ENCODE data around the gene MLLT10. TPM values are rescaled to one million over a fixed set of nuclear protein-coding genes. Genes with fewer than 3 reads are reported as not detected.

The MLLT10 gene
- total and polyA plus RNA-seq, 10 of the 15 experiments (the other 5 are each of a cell fraction or from before 2014, with no cell fraction given) = 8.7 to 61.1 (median 28.5) TPM

DNA sequence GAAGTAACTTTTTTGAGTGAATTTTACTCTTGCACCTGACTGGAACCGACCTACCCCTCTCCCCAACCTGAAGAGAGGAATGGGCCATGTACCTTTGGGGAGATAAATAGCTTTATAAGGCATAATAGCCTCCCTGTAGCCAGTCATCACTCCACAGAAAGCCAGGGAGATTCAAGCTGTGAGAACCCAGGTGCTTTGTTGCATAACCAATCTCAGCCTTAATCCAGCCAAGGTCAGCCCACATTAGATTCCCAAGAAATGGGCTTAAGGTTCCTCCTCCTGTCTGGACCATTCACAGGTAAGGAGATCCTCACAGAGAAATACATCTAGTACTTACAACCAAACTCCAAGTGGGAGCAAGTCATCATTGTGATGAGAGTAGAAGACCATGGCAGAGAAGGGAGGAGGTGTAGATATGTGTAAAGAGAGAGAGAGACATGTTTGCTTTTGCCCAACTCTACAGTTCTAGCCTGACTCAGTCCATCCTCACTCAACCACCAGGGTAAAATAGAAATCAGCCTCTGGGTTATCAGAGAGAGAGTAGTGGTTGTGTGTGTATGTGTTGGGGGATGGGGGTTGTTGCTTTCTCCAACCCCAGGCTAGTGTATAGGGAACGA lies 32.2 kb upstream of the MLLT10 start (continued):
- TF ChIP-seq ZNF384 (IDR thresholded peaks at IDR 0.05; ENCODE audit: borderline replicate concordance, low read depth, low read length) = no peak

DNA sequence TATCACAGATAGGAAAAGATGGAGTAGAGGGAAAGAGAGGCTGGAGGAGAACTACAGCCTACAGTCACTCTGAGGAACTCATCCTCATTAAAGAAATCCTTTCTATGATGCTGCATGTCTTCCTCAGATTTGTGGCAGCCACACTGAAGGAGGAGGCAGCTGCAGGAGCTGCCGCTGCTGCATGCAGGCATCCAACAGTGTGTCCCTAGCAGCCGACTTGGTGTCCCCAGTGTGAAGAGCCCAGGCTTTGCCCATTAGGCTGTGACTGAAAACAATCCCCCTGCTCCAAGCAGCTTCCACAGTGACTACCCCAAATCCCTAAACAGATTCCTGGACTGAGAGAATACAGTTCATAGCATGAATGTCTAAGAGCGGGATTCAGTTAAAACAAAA lies 31.7 kb upstream of the MLLT10 start:
- no peak for DNase-seq (ENCODE audit: low read depth, low spot score)
- no peaks in the 10 kb centered on the region for H3K79me2 ChIP-seq (ENCODE audit: control insufficient read depth, insufficient read depth, low read length)
- ChIA-PET POLR2A (no interaction called here), CTCF (no interaction called here), SMC1A (ENCODE audit: uncharacterized antibody, unreplicated experiment) (no interaction called here), RAD21 (ENCODE audit: unreplicated experiment) (no interaction called here)
- H2AFZ ChIP-seq (ENCODE audit: control insufficient read depth, low read depth, low read length) = no peak overlapping the region
- no peak for ATAC-seq
- no peaks in the 10 kb centered on the region for H3K36me3 ChIP-seq (ENCODE audit: control insufficient read depth in 2 of 2, insufficient read depth in 2 of 2, low read length in 1 of 2)
- intact Hi-C loops (cut with micrococcal nuclease; ENCODE audit: unreplicated experiment) = no loop called here
- H3K4me3 ChIP-seq = no peak overlapping the region
- no TSS peak for BruUV-seq (replicated peaks)
- TF ChIP-seq TAF1 (IDR thresholded peaks at IDR 0.05; ENCODE audit: borderline replicate concordance, low read depth, low read length) (no peak), ZNF384 (IDR thresholded peaks at IDR 0.05; ENCODE audit: borderline replicate concordance, low read depth, low read length) (no peak), NFXL1 (IDR thresholded peaks at IDR 0.05; ENCODE audit: borderline replicate concordance) (no peak), POU2F2 (IDR thresholded peaks at IDR 0.05; ENCODE audit: borderline replicate concordance, low read depth, low read length) (no peak), CHD1 (IDR thresholded peaks at IDR 0.05; ENCODE audit: low read depth, low read length) (no peak), CHD2 (IDR thresholded peaks at IDR 0.05; ENCODE audit: borderline replicate concordance, low read depth, low read length) (no peak), ZNF217 (IDR thresholded peaks at IDR 0.05) (no peak), RB1 (IDR thresholded peaks at IDR 0.05; ENCODE audit: borderline replicate concordance) (no peak), GATAD2B (conservative IDR thresholded peaks at IDR 0.05; ENCODE audit: low read depth) (no peak), ZNF207 (IDR thresholded peaks at IDR 0.05; ENCODE audit: borderline replicate concordance) (no peak), MYB (IDR thresholded peaks at IDR 0.05; ENCODE audit: borderline replicate concordance, low read depth, low read length) (no peak), STAT1 (conservative IDR thresholded peaks at IDR 0.05) (no peak)
- TF ChIP-seq, protein P1, sequence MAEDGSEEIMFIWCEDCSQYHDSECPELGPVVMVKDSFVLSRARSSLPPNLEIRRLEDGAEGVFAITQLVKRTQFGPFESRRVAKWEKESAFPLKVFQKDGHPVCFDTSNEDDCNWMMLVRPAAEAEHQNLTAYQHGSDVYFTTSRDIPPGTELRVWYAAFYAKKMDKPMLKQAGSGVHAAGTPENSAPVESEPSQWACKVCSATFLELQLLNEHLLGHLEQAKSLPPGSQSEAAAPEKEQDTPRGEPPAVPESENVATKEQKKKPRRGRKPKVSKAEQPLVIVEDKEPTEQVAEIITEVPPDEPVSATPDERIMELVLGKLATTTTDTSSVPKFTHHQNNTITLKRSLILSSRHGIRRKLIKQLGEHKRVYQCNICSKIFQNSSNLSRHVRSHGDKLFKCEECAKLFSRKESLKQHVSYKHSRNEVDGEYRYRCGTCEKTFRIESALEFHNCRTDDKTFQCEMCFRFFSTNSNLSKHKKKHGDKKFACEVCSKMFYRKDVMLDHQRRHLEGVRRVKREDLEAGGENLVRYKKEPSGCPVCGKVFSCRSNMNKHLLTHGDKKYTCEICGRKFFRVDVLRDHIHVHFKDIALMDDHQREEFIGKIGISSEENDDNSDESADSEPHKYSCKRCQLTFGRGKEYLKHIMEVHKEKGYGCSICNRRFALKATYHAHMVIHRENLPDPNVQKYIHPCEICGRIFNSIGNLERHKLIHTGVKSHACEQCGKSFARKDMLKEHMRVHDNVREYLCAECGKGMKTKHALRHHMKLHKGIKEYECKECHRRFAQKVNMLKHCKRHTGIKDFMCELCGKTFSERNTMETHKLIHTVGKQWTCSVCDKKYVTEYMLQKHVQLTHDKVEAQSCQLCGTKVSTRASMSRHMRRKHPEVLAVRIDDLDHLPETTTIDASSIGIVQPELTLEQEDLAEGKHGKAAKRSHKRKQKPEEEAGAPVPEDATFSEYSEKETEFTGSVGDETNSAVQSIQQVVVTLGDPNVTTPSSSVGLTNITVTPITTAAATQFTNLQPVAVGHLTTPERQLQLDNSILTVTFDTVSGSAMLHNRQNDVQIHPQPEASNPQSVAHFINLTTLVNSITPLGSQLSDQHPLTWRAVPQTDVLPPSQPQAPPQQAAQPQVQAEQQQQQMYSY (CRISPR knock-in tag; IDR thresholded peaks at IDR 0.05) = no peak
- H3K9me3 ChIP-seq (replicated peaks; ENCODE audit: control insufficient read depth, insufficient read depth, low read length) = no peaks in the 10 kb centered on the region
- no peak for FAIRE-seq
- H3K4me2 ChIP-seq (ENCODE audit: control insufficient read depth, insufficient read depth) = no peak overlapping the region
- in situ Hi-C loops (cut with MboI) = no loop called here
- WGBS (ENCODE audit: insufficient coverage, insufficient replicate concordance, low lambda C conversion rate, missing lambda C conversion rate) = 42% methylated on average over 3 of the region's 3 CpGs
- no peak overlapping the region for H3K9ac ChIP-seq (ENCODE audit: control insufficient read depth, insufficient read depth, low read length)
- H4K20me1 ChIP-seq (ENCODE audit: control insufficient read depth, insufficient read depth) = no peaks in the 10 kb centered on the region
- H3K4me1 ChIP-seq (ENCODE audit: control insufficient read depth, insufficient read depth, low read length) = peaks cover 9% of the 10 kb centered on the region
- no peak overlapping the region for H3K27ac ChIP-seq (ENCODE audit: control insufficient read depth, insufficient read depth)
- peaks cover 5 to 23% of the 10 kb centered on the region in 2 experiments for H3K27me3 ChIP-seq (replicated peaks in 1 of 2; ENCODE audit: control insufficient read depth in 2 of 2, insufficient read depth in 2 of 2, low read length in 1 of 2)

Measured in GM12878 (cell line).